GM23338 (cell line): Measurements from ENCODE around the gene ITPRID1. TPM values are rescaled to one million over a fixed set of nuclear protein-coding genes. Genes with fewer than 3 reads are reported as not detected.

Experiments used
- ATAC-seq: fragments of 200-7000 bp; cut with Tn5 transposase; 3 replicates; pipeline ENCODE4 v1.9.1; 2020
- DNase-seq: peaks from one replicate; pipeline ENCODE4 v3.0.0-alpha.2; 2015; ENCODE audit warnings: low spot score
- H2AFZ ChIP-seq: fragments of 200-600 bp; sonication (generic); 2 replicates; pipeline ENCODE4 v1.8.0; 2016; ENCODE audit warnings: antibody characterized with exemption, mild to moderate bottlenecking, moderate library complexity
- H3F3A ChIP-seq: fragments of 200-600 bp; sonication (generic); replicated peaks from 2 replicates; pipeline ENCODE4 v1.8.0; 2017; ENCODE audit warnings: antibody characterized with exemption, mixed run types, low read depth
- H3K27ac ChIP-seq: fragments of 200-600 bp; sonication (generic); 2 replicates; pipeline ENCODE4 v1.6.1; 2016; ENCODE audit warnings: low read depth
- H3K27me3 ChIP-seq: fragments of 200-600 bp; sonication (generic); 2 replicates; pipeline ENCODE4 v1.8.0; 2016; ENCODE audit warnings: mild to moderate bottlenecking, mixed run types, moderate library complexity; ENCODE audit not compliant: insufficient read depth
- H3K36me3 ChIP-seq: fragments of 200-600 bp; sonication (generic); 2 replicates; pipeline ENCODE4 v1.8.0; 2016; ENCODE audit warnings: mild to moderate bottlenecking; ENCODE audit not compliant: insufficient read depth
- H3K4me1 ChIP-seq: fragments of 200-600 bp; sonication (generic); 2 replicates; pipeline ENCODE4 v1.8.0; 2016; ENCODE audit warnings: mild to moderate bottlenecking, moderate library complexity; ENCODE audit not compliant: insufficient read depth
- H3K4me2 ChIP-seq: fragments of 200-600 bp; sonication (generic); 2 replicates; pipeline ENCODE4 v1.7.1; 2017; ENCODE audit warnings: mixed run types
- H3K4me3 ChIP-seq: fragments of 200-600 bp; sonication (generic); 2 replicates; pipeline ENCODE4 v1.6.1; 2016; ENCODE audit warnings: mixed run types
- H3K79me2 ChIP-seq: fragments of 200-600 bp; sonication (generic); replicated peaks from 2 replicates; pipeline ENCODE4 v1.8.0; 2017; ENCODE audit warnings: mild to moderate bottlenecking; ENCODE audit not compliant: insufficient read depth
- H3K9me2 ChIP-seq: fragments of 200-600 bp; sonication (generic); 2 replicates; pipeline ENCODE4 v1.8.0; 2017; ENCODE audit not compliant: insufficient read depth
- H4K20me1 ChIP-seq: fragments of 200-600 bp; sonication (generic); replicated peaks from 2 replicates; pipeline ENCODE4 v1.8.0; 2017; ENCODE audit warnings: mild to moderate bottlenecking; ENCODE audit not compliant: insufficient read depth
- H3K27ac Mint-ChIP-seq: 2 replicates; pipeline ENCODE4 v1.8.0; 2020; ENCODE audit warnings: inconsistent platforms, mild to moderate bottlenecking, moderate library complexity, mixed read lengths
- H3K27me3 Mint-ChIP-seq: 3 replicates; pipeline ENCODE4 v1.8.0; 2022; ENCODE audit warnings: low read depth, mild to moderate bottlenecking, moderate library complexity, mixed read lengths, inconsistent platforms; ENCODE audit not compliant: insufficient read depth, poor library complexity
- H3K36me3 Mint-ChIP-seq: 3 replicates; pipeline ENCODE4 v1.8.0; 2021; ENCODE audit warnings: low read depth, mild to moderate bottlenecking, inconsistent platforms, moderate library complexity, mixed read lengths
- H3K4me1 Mint-ChIP-seq: 3 replicates; pipeline ENCODE4 v1.8.0; 2020; ENCODE audit warnings: mild to moderate bottlenecking, inconsistent platforms, mixed read lengths
- H3K4me3 Mint-ChIP-seq: 3 replicates; pipeline ENCODE4 v1.8.0; 2021; ENCODE audit warnings: moderate library complexity, mild to moderate bottlenecking, inconsistent platforms, mixed read lengths
- H3K9me3 Mint-ChIP-seq: 3 replicates; pipeline ENCODE4 v1.8.0; 2020; ENCODE audit warnings: moderate library complexity, mild to moderate bottlenecking, inconsistent platforms, mixed read lengths
- EZH2 ChIP-seq: fragments of 200-600 bp; sonication (generic); IDR thresholded peaks from one replicate; pipeline ENCODE4 v1.8.0; 2017; ENCODE audit warnings: antibody characterized with exemption, mild to moderate bottlenecking, low read depth; ENCODE audit not compliant: unreplicated experiment
- EZH2phosphoT487 ChIP-seq: fragments of 200-600 bp; sonication (generic); IDR thresholded peaks from one replicate; pipeline ENCODE4 v1.8.1; 2018; ENCODE audit warnings: antibody characterized with exemption; ENCODE audit not compliant: unreplicated experiment
- JUNB ChIP-seq: IDR thresholded peaks from one replicate; pipeline ENCODE4 v1.6.1; 2016; ENCODE audit warnings: antibody characterized with exemption; ENCODE audit not compliant: unreplicated experiment
- NANOG ChIP-seq: IDR thresholded peaks from 2 replicates; pipeline ENCODE4 v1.6.1; 2016; ENCODE audit warnings: antibody characterized with exemption, borderline replicate concordance
- ZNF331 ChIP-seq: fragments of 250-450 bp; sonication (Bioruptor Pico); IDR thresholded peaks from 2 replicates; pipeline ENCODE4 v1.5.0; 2020; ENCODE audit warnings: low read depth, mild to moderate bottlenecking, moderate library complexity
- polyA plus RNA-seq: library from polyadenylated mRNA; unstranded; fragments of >200 nt; fragmentation: Nextera tagmentation; extraction: Ambion mirVana; gene quantifications from 2 replicates; pipeline ENCODE4 v1.2.1, GENCODE V29; 2016
- total RNA-seq: library from RNA; depleted of rRNA; stranded (reverse); fragments of >200 nt; shearing (Covaris generic); gene quantifications from 2 replicates; pipeline ENCODE4 v1.2.3, GENCODE V29; 2014
- TF ChIP-seq, protein P1 (sequence below): fragments of 250-450 bp; sonication (Bioruptor Pico); IDR thresholded peaks from 2 replicates; pipeline ENCODE4 v1.5.0; 2020; ENCODE audit warnings: mild to moderate bottlenecking, moderate library complexity
- TF ChIP-seq, protein P2 (sequence below): IDR thresholded peaks from 2 replicates; pipeline ENCODE4 v1.6.1; 2016; ENCODE audit warnings: antibody characterized with exemption

ITPRID1 gene
- total and polyA plus RNA-seq, 2 experiments from 2014 or later, result 0.05 to 0.45 TPM

DNA sequence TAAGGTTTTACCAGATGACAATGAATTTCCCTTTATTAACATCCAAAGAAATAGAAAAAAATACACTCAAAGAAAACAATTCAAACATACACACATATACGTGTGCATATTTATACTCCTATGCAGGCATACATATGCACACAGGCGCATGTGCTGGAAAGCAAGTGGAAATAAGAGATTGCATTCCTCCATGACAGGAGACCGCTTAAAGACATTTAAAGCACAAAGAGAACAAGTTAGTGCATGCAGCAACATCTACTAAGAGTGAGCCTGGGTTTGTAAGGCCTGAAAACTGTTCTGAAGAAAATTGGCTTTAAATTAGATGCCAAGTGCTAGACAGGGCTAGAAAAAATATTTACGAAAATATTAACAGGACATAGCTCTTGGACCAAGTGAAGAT is 133.1 kb downstream of the ITPRID1 start:
- Mint-ChIP-seq H3K9me3 (no peaks in the 10 kb centered on the region), H3K27ac (no peak overlapping the region), H3K27me3 (peaks cover 2% of the 10 kb centered on the region), H3K4me3 (no peak overlapping the region), H3K36me3 (no peaks in the 10 kb centered on the region), H3K4me1 (peaks cover 38% of the 10 kb centered on the region)
- DNase-seq (peak; percentile 47), ATAC-seq (0 out of 3 replicates have a peak, but pooled peaks have one; percentile 17)
- H3K4me1 ChIP-seq, result peaks cover 43% of the 10 kb centered on the region
- H3F3A ChIP-seq, result no peaks in the 10 kb centered on the region
- H3K79me2 ChIP-seq, result no peaks in the 10 kb centered on the region
- no peak overlapping the region for H3K4me3 ChIP-seq
- TF ChIP-seq EZH2 (no peak), JUNB (no peak), NANOG (peak; percentile 75; the same call in 1 of the 2 replicates), ZNF331 (no peak), EZH2phosphoT487 (no peak)
- TF ChIP-seq, protein P1, sequence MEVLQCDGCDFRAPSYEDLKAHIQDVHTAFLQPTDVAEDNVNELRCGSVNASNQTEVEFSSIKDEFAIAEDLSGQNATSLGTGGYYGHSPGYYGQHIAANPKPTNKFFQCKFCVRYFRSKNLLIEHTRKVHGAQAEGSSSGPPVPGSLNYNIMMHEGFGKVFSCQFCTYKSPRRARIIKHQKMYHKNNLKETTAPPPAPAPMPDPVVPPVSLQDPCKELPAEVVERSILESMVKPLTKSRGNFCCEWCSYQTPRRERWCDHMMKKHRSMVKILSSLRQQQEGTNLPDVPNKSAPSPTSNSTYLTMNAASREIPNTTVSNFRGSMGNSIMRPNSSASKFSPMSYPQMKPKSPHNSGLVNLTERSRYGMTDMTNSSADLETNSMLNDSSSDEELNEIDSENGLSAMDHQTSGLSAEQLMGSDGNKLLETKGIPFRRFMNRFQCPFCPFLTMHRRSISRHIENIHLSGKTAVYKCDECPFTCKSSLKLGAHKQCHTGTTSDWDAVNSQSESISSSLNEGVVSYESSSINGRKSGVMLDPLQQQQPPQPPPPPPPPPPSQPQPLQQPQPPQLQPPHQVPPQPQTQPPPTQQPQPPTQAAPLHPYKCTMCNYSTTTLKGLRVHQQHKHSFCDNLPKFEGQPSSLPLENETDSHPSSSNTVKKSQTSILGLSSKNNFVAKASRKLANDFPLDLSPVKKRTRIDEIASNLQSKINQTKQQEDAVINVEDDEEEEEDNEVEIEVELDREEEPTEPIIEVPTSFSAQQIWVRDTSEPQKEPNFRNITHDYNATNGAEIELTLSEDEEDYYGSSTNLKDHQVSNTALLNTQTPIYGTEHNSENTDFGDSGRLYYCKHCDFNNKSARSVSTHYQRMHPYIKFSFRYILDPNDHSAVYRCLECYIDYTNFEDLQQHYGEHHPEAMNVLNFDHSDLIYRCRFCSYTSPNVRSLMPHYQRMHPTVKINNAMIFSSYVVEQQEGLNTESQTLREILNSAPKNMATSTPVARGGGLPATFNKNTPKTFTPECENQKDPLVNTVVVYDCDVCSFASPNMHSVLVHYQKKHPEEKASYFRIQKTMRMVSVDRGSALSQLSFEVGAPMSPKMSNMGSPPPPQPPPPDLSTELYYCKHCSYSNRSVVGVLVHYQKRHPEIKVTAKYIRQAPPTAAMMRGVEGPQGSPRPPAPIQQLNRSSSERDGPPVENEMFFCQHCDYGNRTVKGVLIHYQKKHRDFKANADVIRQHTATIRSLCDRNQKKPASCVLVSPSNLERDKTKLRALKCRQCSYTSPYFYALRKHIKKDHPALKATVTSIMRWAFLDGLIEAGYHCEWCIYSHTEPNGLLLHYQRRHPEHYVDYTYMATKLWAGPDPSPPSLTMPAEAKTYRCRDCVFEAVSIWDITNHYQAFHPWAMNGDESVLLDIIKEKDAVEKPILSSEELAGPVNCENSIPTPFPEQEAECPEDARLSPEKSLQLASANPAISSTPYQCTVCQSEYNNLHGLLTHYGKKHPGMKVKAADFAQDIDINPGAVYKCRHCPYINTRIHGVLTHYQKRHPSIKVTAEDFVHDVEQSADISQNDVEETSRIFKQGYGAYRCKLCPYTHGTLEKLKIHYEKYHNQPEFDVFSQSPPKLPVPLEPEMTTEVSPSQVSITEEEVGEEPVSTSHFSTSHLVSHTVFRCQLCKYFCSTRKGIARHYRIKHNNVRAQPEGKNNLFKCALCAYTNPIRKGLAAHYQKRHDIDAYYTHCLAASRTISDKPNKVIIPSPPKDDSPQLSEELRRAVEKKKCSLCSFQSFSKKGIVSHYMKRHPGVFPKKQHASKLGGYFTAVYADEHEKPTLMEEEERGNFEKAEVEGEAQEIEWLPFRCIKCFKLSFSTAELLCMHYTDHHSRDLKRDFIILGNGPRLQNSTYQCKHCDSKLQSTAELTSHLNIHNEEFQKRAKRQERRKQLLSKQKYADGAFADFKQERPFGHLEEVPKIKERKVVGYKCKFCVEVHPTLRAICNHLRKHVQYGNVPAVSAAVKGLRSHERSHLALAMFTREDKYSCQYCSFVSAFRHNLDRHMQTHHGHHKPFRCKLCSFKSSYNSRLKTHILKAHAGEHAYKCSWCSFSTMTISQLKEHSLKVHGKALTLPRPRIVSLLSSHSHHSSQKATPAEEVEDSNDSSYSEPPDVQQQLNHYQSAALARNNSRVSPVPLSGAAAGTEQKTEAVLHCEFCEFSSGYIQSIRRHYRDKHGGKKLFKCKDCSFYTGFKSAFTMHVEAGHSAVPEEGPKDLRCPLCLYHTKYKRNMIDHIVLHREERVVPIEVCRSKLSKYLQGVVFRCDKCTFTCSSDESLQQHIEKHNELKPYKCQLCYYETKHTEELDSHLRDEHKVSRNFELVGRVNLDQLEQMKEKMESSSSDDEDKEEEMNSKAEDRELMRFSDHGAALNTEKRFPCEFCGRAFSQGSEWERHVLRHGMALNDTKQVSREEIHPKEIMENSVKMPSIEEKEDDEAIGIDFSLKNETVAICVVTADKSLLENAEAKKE (CRISPR knock-in tag), result no peak
- no peaks in the 10 kb centered on the region for H3K27me3 ChIP-seq
- no peaks in the 10 kb centered on the region for H4K20me1 ChIP-seq
- no peaks in the 10 kb centered on the region; the same call in 1 of the 2 replicates for H3K9me2 ChIP-seq
- 0 out of 2 replicates have a peak overlapping the region, but pooled peaks have one; percentile 11 for H3K4me2 ChIP-seq
- no peak overlapping the region for H3K27ac ChIP-seq
- no peak overlapping the region for H2AFZ ChIP-seq
- no peaks in the 10 kb centered on the region for H3K36me3 ChIP-seq

DNA sequence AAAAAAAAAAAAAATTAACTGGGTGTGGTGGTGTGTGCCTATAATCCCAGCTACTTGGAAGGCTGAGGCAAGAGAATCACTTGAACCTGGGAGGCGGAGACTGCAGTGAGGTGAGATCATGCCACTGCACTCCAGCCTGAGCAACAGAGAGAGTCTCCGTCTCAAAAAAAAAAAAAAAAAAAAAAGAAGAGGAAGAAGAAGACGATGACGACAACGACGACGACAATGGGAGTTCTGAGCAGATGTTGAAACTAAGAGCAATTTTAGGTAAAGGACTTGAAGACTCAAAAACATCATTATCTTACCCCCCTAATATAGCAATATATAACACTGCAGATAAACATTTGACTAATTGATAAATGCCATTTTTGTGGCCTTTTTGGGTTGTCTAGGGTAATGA is 133.6 kb downstream of the ITPRID1 start:
- Histone ChIP-seq H3K27me3 (no peaks in the 10 kb centered on the region), H3K36me3 (no peaks in the 10 kb centered on the region), H2AFZ (no peak overlapping the region), H4K20me1 (no peaks in the 10 kb centered on the region), H3K4me1 (peaks cover 43% of the 10 kb centered on the region), H3K27ac (no peak overlapping the region), H3K79me2 (no peaks in the 10 kb centered on the region), H3K4me3 (no peak overlapping the region), H3K4me2 (no peak overlapping the region), H3F3A (no peaks in the 10 kb centered on the region), H3K9me2 (peaks cover 3% of the 10 kb centered on the region; the same call in 1 of the 2 replicates)
- Mint-ChIP-seq H3K27me3 (peaks cover 2% of the 10 kb centered on the region), H3K27ac (no peak overlapping the region), H3K4me3 (no peak overlapping the region), H3K36me3 (no peaks in the 10 kb centered on the region), H3K9me3 (no peaks in the 10 kb centered on the region), H3K4me1 (peaks cover 40% of the 10 kb centered on the region)
- DNase-seq (no peak), ATAC-seq (no peak)
- TF ChIP-seq, protein P2, sequence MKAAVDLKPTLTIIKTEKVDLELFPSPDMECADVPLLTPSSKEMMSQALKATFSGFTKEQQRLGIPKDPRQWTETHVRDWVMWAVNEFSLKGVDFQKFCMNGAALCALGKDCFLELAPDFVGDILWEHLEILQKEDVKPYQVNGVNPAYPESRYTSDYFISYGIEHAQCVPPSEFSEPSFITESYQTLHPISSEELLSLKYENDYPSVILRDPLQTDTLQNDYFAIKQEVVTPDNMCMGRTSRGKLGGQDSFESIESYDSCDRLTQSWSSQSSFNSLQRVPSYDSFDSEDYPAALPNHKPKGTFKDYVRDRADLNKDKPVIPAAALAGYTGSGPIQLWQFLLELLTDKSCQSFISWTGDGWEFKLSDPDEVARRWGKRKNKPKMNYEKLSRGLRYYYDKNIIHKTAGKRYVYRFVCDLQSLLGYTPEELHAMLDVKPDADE, result no peak
